B cell (primary cell): ENCODE results near the gene E2F3. TPM values are rescaled to one million over a fixed set of nuclear protein-coding genes. Genes with fewer than 3 reads are reported as not detected.
A peak's percentile ranks its signal among the peaks of the same experiment; 100 is the strongest.

Experiments used
- ATAC-seq: fragments of 200-7000 bp; cut with Tn5 transposase; one replicate; pipeline ENCODE4 v1.10.0; 2021; ENCODE audit warnings: low read depth, mild to moderate bottlenecking, moderate number of reproducible peaks, moderate library complexity
- CTCF ChIA-PET: fragments of 350-600 bp; sonication (Branson Sonifier 250); formaldehyde crosslinking; loops from one replicate; lab custom pipeline; 2021; ENCODE audit warnings: antibody characterized with exemption, inconsistent platforms; lab: Charles Lee
- POLR2A ChIA-PET: fragments of 350-600 bp; sonication (Branson Sonifier 250); formaldehyde crosslinking; loops from one replicate; lab custom pipeline; 2021; ENCODE audit warnings: antibody characterized with exemption; lab: Charles Lee
- DNase-seq: peaks from one replicate; pipeline ENCODE4 v3.0.0; 2013
- H2AFZ ChIP-seq: 2 replicates; pipeline ENCODE4 v1.6.1; 2012; ENCODE audit warnings: mild to moderate bottlenecking, low read depth, low read length; ENCODE audit not compliant: insufficient read depth, poor library complexity, severe bottlenecking
- H3K27ac ChIP-seq, 2 donors: 1 replicate in 1 of 2; 2 replicates in 1 of 2; pipeline ENCODE4 v1.5.1; 2012 to 2013; ENCODE audit warnings: low read length in 2 of 2, mild to moderate bottlenecking in 2 of 2, moderate library complexity in 1 of 2
- H3K27me3 ChIP-seq, 4 experiments: fragments of 200-600 bp in 1 of 4; sonication (generic) in 1 of 4; replicated peaks in 1 of 4; 1 replicate in 2 of 4; 2 replicates in 2 of 4; pipeline versions ENCODE4 v1.6.1 to v1.7.0; 2013 to 2016; ENCODE audit warnings: low read length in 3 of 4, mild to moderate bottlenecking in 2 of 4, mixed read lengths in 1 of 4, moderate library complexity in 1 of 4; ENCODE audit not compliant: insufficient read depth in 4 of 4, control insufficient read depth in 3 of 4; ENCODE audit errors: control extremely low read depth in 1 of 4
- H3K36me3 ChIP-seq, 2 experiments: replicated peaks in 1 of 2; 1 replicate in 1 of 2; 2 replicates in 1 of 2; pipeline versions ENCODE4 v1.6.1 to v1.7.1; 2013; ENCODE audit warnings: low read length in 1 of 2; ENCODE audit not compliant: insufficient read depth in 2 of 2, control insufficient read depth in 1 of 2; ENCODE audit errors: control extremely low read depth in 1 of 2, extremely low read depth in 1 of 2
- H3K4me1 ChIP-seq, 2 donors: fragments of 200-600 bp in 1 of 2; sonication (generic) in 1 of 2; 1 replicate in 1 of 2; 2 replicates in 1 of 2; pipeline versions ENCODE4 v1.5.1 to v1.6.1; 2013 to 2017; ENCODE audit warnings: low read length in 2 of 2; ENCODE audit not compliant: control insufficient read depth in 2 of 2, insufficient read depth in 2 of 2
- H3K4me2 ChIP-seq: replicated peaks from 2 replicates; pipeline ENCODE3; 2012; ENCODE audit warnings: mild to moderate bottlenecking, low read depth, low read length; ENCODE audit not compliant: poor library complexity, severe bottlenecking
- H3K4me3 ChIP-seq, 5 experiments: fragments of 200-600 bp in 1 of 5; sonication (generic) in 1 of 5; 1 replicate in 3 of 5; 2 replicates in 2 of 5; pipeline versions ENCODE4 v1.5.1 to v1.7.0; 2011 to 2016; ENCODE audit warnings: low read length in 4 of 5, mild to moderate bottlenecking in 4 of 5, low read depth in 2 of 5, control low read depth in 1 of 5, moderate library complexity in 1 of 5; ENCODE audit not compliant: insufficient read depth in 1 of 5; ENCODE audit errors: control extremely low read depth in 1 of 5, extremely low read depth in 1 of 5
- H3K79me2 ChIP-seq: fragments of 200-600 bp; sonication (generic); one replicate; pipeline ENCODE4 v1.6.0; 2016; ENCODE audit warnings: low read length; ENCODE audit not compliant: control insufficient read depth, insufficient read depth
- H3K9ac ChIP-seq: fragments of 200-600 bp; sonication (generic); 2 replicates; pipeline ENCODE4 v1.6.1; 2017; ENCODE audit warnings: mild to moderate bottlenecking, low read length, moderate library complexity
- H3K9me3 ChIP-seq, 3 donors: one replicate each; pipeline versions ENCODE4 v1.6.1 to v1.7.1; 2013; ENCODE audit warnings: low read length in 2 of 3; ENCODE audit not compliant: control insufficient read depth in 2 of 3, insufficient read depth in 1 of 3; ENCODE audit errors: control extremely low read depth in 1 of 3
- H4K20me1 ChIP-seq: 2 replicates; pipeline ENCODE4 v1.6.0; 2012; ENCODE audit warnings: mild to moderate bottlenecking, low read length; ENCODE audit not compliant: insufficient read depth, control insufficient read depth, poor library complexity, severe bottlenecking
- H3K27ac Mint-ChIP-seq: one replicate; pipeline ENCODE4 v1.8.0; 2021; ENCODE audit warnings: mixed read lengths
- H3K27me3 Mint-ChIP-seq: one replicate; pipeline ENCODE4 v1.8.0; 2021; ENCODE audit warnings: mixed read lengths
- H3K4me1 Mint-ChIP-seq: one replicate; pipeline ENCODE4 v1.8.0; 2021; ENCODE audit warnings: mixed read lengths
- H3K4me3 Mint-ChIP-seq: one replicate; pipeline ENCODE4 v1.8.0; 2021; ENCODE audit warnings: mixed read lengths
- H3K9me3 Mint-ChIP-seq: one replicate; pipeline ENCODE4 v1.8.0; 2022; ENCODE audit warnings: mixed read lengths; ENCODE audit not compliant: insufficient read depth
- EZH2 ChIP-seq: IDR thresholded peaks from 2 replicates; pipeline ENCODE4 v1.6.1; 2012; ENCODE audit warnings: borderline replicate concordance, low read depth, mild to moderate bottlenecking, moderate library complexity, low read length; ENCODE audit not compliant: insufficient read depth, poor library complexity, severe bottlenecking
- WGBS: methylation state at CpG from one replicate; pipeline ENCODE4 v1.1.5; 2013; ENCODE audit warnings: missing lambda C conversion rate; ENCODE audit not compliant: insufficient coverage; 5-methylcytosine and 5-hydroxymethylcytosine counted together
- intact Hi-C: fragments of 100-400 bp; cut with micrococcal nuclease; formaldehyde crosslinking; loops from one replicate; pipeline ENCODE4 v1.10.0; 2022
- polyA plus RNA-seq: library from polyadenylated mRNA; depleted of rRNA; stranded (reverse); fragments of >200 nt; gene quantifications from 2 replicates; pipeline ENCODE4 v1.2.3, GENCODE V29; 2012
- total RNA-seq, 2 donors: library from RNA; stranded (reverse); fragments of 120-200 nt in 1 of 2; gene quantifications; 1 replicate in 1 of 2; 2 replicates in 1 of 2; pipeline versions ENCODE4 v1.2.3 to v1.2.4, GENCODE V29; 2013 to 2022
- TF ChIP-seq, protein P1 (sequence below): fragments of 200-600 bp; IDR thresholded peaks from one replicate; pipeline ENCODE4 v1.8.0; 2022; ENCODE audit warnings: antibody characterized with exemption, mild to moderate bottlenecking

The E2F3 gene
- total and polyA plus RNA-seq, 2 donors (not counting 1 experiment from before 2014, with no cell fraction given) = 2.2 to 8.3 TPM

DNA sequence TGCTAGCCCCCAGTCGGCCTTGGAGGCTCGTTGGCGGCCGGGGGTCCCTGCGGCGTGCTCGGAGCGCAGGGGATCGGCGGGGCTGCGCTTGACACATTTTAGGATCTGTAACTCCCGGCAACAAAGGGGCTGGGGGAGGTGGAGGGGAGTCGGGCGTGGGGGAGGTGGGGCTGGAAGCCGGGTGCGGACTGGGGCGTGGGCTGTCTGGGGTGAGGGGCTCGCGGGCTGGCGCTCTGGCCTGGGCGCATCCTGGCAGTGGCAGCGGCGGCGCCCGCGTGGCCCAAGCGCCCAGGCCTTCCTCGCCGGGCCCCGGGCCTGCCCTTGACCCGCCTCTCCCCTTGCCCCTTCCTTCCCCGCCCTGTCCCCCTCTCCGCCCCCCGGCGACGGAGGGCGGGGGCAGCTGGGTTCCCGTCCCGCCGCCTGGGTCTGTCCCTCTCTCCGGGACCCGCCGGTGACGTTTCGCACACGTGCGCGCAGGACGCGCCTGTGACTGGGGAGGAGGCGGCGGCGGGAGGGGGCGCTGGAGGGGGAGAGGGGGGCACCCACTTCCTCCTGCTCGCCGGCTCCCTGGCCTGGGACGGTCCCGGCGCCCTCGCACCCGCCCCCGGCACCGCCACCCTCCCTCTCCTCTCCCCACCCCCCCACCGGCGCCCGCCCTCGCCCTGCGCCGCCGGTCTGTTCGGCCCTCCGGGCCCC lies 1.5 kb downstream of the E2F3 start:
- H3K36me3 ChIP-seq = peaks cover 1 to 8% of the 10 kb centered on the region in 2 experiments
- Mint-ChIP-seq H3K27me3 (no peaks in the 10 kb centered on the region), H3K4me1 (peaks cover 33% of the 10 kb centered on the region), H3K27ac (peak overlapping the region; percentile 72), H3K4me3 (peak overlapping the region; percentile 89), H3K9me3 (no peaks in the 10 kb centered on the region)
- H3K79me2 ChIP-seq = peaks cover 20% of the 10 kb centered on the region
- peak overlapping the region; percentile 84 for H2AFZ ChIP-seq
- H3K4me2 ChIP-seq = peak overlapping the region; percentile 96
- H3K4me1 ChIP-seq = peaks cover 14 to 17% of the 10 kb centered on the region in 2 donors
- peak overlapping the region; percentile 77 to 95 for H3K27ac ChIP-seq
- ATAC-seq (peak; percentile 53), DNase-seq (peak; percentile 90)
- peak overlapping the region; percentile 86 for H3K9ac ChIP-seq
- ChIA-PET POLR2A (interaction anchor here (0.7 to 1.5 kb wide), 3 partner anchors 83 to 1190 kb away, joined by 4 to 11 read pairs (median 9); partner anchors contain the start of gene CDKAL1), CTCF (interaction anchor here (1.1 kb wide), 1 partner anchor 66 kb away, joined by 4 read pairs; no protein-coding TSS in a partner anchor)
- H3K4me3 ChIP-seq = peak overlapping the region in 4 of 5 experiments; percentile 67 to 82 (median 75)
- no peaks in the 10 kb centered on the region for H3K9me3 ChIP-seq
- H4K20me1 ChIP-seq = no peaks in the 10 kb centered on the region
- TF ChIP-seq EZH2 = no peak
- TF ChIP-seq, protein P1, sequence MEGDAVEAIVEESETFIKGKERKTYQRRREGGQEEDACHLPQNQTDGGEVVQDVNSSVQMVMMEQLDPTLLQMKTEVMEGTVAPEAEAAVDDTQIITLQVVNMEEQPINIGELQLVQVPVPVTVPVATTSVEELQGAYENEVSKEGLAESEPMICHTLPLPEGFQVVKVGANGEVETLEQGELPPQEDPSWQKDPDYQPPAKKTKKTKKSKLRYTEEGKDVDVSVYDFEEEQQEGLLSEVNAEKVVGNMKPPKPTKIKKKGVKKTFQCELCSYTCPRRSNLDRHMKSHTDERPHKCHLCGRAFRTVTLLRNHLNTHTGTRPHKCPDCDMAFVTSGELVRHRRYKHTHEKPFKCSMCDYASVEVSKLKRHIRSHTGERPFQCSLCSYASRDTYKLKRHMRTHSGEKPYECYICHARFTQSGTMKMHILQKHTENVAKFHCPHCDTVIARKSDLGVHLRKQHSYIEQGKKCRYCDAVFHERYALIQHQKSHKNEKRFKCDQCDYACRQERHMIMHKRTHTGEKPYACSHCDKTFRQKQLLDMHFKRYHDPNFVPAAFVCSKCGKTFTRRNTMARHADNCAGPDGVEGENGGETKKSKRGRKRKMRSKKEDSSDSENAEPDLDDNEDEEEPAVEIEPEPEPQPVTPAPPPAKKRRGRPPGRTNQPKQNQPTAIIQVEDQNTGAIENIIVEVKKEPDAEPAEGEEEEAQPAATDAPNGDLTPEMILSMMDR = no peak
- no peaks in the 10 kb centered on the region for H3K27me3 ChIP-seq
- intact Hi-C loops = no loop called here
- WGBS = under 1% methylated on average over 32 of the region's 72 CpGs
